G401.6 (cell line): ENCODE data around the gene CCDC197.

Experiments used
- FAIRE-seq: peaks from 2 replicates; lab custom pipeline; 2012; peaks lifted over from hg19 to GRCh38; lab: Jason Lieb, UNC

The CCDC197 gene

DNA sequence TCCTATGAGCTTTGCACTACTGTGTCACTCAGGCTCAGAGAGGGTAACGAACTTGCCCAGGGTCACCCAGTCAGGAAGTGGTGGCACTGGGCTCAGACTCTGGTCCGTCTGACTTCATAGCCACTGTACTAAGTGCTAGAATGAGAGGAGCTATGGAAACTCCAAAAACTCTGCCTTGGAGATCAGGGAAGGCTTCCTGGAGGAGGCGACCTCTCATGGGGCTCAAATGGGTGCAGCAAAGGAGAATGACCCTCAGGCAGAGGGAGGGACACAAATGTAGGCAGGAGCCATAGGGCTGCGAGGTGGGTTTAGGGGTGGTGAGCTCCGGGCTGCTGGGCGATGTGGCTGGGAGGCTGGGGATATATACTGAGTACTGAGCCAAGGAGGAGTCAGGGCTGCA, 3.2 kb downstream of the CCDC197 start:
- FAIRE-seq: no peak

DNA sequence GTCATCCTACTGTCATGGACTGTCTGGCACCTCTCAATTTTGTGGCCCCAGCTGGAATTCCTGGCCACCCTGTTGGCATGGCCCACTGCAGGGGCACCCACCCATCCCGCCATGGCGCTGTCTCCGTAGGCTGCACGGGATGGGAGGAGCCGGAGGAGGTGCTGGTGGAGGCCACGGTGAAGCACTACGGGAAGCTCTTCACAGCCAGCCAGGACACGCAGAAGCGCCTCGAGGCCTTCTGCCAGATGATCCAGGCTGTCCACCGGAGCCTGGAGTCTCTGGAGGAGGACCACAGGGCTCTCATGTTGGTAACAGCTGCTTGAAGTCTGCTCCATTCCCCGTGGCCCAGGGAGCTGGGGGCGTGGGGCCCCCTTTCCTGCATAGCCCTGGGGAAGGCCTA, 3.9 kb downstream of the CCDC197 start:
- no peak for FAIRE-seq

DNA sequence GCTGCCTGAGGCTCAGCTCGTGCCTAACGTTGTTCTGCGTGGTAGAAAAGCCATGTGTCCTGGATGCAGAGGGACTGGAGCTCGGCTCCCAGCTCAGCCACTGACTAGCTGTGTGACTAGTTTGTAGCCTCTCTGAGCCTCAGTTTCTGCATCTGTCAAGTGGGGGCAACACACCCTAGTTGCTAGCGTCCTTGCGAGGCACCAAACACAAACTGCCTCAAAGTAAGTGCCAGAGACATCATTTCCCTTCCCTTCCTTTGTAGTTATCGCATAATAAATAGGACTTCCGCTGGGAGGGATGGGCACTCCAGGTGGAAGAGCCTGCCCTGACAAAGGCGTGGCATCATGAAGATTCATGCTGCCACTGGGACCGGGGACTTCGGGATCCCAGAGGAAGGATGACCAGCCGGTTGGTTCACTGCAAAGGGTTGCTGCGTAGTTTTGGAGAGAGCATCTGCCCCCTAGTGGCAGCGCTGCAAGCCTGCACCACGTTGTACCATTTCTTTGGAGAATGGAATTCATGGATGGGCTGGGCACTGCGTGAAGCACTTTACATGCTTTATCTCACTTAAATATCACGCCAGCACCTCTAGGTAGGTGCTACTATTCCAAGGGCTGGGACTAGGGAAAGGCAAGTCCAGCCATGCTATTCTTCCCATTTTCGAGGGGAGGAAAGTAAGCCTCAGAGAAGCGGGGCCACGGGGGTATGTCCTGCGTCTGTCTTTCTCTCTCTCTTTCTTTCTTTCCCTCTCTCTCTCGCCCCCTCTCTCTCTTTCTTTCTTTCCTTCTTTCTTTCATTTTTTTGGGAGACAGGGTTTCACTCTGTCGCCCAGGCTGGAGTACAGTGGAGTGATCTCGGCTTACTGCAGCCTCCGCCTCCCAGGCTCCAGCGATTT, 4.6 kb downstream of the CCDC197 start:
- no peak for FAIRE-seq

DNA sequence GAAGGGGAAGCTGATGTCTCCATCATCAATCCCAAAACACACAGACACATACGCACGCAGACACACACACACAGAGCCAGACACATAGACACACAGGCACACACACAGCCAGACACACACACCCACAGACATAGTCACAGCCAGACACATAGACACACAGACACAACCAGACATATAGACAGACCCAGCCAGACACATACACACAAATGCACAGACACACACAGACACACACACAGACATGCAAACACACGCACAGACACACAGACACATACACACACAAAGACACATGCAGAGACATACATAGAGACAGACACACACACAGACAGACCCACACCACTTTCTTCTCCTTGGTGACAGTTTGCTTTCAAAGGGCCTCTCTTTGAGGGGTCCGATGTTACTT, 6.3 kb downstream of the CCDC197 start:
- FAIRE-seq: no peak

DNA sequence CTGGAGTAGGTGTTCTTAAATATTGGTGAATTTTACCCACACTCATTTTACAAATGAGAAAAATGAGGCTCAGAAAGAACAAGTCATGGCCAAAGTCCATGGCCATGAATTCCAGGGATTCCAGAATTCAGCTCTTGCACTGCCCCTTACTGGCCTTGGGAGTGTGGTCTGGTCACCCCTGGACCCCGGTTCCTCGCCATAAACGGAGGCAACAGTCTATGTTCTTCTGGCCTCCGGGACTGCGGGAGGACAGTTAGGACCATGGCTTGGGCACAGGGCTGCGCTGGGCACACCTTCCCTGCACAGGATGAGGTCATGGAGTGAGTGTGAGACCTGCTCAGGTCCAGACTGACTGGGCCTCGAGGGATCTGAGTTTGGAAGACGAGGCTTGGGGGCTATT, 6.9 kb downstream of the CCDC197 start:
- no peak for FAIRE-seq

DNA sequence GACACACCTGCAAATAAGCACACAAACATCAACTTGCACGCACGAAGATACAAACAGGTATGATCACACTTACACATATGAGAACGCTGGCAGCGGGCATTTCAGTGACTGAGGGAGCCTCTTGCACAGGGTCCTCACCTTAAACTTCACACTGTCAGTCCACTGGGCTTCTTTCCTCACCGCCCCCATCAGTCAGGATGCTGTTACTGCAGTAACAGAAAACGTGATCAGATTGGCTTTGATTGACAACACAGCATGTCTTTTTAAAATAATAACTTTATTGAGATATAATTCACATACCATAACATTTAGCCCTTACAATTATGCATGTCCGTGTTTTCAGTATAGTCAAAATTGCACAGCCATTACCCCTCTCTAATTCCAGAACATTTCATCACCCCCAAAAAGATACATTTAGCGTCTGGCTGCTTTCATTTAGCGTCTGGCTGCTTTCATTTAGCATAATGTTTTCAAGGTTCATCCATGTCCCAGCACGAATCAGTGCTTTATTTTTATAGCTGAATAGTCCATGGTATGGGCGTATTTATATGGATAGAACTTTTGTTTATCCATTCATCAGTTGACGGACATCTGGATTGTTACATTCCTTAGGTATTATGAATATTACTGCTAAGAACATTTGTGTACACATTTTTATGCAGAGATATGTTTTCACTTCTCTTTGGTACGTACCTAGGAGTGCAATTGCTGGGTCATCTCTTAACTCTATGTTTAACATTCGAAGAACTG, 8.4 kb downstream of the CCDC197 start:
- FAIRE-seq: no peak

DNA sequence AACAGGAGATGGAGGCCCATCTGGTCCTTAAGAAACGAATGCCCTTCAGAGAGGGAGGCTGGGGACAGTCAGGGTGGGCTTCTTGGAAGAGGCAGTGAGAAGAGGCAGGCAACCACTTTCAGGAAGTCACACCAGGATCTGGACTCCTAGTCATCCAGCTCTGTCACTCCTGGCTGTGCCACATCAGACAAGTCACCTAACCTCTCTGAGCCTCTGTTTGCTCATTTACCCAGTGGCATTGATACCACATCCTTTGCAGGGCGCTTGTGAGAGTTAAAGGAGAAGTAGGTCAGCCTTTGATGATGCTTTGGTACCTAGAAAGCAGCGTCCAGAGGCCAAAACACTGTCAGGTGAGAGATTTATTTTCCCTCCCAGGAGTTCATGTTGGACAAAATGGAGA, 11.1 kb downstream of the CCDC197 start:
- no peak for FAIRE-seq

DNA sequence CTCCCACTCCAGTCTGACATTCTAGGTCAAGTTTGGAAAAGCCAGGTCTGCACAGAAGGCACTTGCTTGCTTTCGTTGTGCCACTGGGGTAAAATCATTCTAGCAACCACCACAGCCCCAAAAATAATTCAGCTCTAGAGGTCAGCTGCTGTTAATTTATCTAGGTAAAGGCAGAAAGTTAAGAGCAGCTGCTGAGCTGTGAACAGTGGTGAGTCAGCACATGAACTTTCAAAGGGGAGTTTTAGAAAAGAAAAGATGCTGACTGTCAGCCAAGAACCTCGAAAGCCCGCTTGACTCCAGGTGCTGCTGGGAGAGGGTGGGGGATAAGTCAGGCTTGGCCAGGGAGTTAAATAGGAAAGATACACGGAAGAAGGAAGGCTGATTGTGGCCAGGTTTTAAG, 12.7 kb downstream of the CCDC197 start:
- FAIRE-seq: no peak

DNA sequence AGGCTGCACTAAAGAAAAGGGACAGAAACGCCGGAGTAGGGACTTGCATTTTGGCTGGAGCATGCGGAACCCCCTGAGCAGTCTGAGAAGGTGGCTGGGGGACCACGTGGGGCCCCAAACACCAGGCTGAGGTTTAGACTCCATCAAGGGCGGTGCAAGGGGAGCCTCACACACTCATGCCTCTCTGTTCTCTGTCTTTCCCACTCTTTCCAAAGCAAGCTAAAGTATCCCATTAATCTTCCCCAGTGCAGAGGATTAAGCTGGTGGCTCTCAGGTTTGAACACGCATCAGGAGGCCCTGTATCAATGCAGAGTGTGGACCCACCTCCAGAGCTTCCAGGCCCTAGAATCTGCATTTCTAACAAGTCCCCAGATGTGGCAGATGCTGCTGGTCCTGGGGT, 13.5 kb downstream of the CCDC197 start:
- no peak for FAIRE-seq

DNA sequence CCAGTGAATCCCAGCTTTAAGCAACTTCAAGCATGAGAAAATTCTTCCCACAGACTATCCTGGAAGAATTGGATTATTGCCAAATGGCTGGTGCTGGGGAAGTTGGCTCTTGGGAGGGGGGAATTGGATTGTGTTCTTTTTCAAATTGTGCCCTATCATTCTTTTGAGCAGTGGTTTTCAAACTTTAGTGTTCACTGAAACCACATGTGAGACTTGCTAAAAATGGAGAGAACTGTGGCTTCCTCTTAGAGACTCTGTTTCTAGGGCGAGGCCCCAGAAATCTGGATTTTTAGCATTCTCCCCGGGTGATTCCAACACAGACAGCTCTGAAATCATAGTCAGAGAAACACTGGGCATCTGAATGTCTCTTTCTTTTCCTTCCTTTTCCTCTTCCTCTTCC, 14.7 kb downstream of the CCDC197 start:
- no peak for FAIRE-seq

DNA sequence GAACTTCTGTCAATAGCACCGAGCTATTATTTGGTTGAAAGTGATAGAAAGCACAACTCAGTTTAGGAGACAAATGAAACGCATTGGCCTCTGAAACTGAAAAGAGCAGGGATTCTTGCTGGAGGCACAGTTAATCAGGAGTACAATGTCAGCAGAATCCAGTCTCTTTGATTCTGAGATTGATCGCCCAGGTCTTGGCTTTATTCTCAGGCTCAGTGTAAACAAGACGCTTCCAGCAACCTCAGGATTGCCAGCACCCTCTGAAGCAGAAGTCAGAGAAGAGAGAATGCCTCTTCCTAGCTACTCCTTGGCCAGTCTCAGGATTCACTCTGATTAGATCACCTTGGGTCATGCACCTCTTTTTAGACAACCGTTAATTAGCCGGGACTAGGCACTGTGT, 17.3 kb downstream of the CCDC197 start:
- no peak for FAIRE-seq

DNA sequence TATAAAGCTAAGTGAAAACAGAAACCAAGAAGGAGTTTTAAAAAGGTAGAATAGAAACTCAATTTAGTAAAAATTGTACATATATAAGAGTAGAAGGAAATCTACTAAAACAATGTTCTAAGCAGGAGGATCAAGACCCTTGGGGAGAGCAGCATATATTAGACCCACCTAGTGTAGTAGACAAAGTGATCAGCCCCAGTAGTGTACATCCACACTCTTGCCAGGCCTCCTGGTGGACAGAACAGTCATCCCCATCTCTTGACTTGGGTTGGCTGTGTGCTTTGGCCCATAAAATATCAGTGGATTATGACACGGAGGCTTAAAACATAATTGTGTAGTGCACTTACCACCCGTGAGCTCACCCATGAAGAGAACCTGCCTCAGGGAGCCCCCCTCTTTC, 18.1 kb downstream of the CCDC197 start:
- no peak for FAIRE-seq

DNA sequence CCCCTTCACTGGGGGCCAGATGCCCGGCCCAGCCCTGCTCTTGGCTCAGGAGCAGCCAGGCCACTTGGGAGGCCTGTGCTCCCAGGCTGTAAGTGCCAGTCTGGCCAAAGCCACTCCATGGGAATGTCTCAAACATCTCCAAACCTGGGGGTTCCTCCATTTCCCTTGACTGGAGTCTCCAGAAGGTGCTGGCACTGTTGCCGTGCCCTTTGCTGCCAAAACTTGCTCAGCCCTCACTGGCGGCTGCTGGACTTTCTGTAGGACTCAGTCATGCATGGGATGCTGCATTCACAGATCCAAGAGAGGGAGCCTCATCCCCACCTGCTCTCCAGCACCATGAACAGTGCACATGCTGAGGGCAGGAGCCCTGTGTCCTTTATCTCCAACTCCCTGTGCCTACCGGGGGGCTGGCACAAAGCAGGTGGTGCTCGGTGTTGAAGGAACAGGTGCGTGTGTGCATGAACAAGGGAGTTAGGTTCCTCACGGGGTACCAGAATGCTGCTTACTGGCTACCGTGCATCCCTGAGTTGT, 19.4 kb downstream of the CCDC197 start:
- FAIRE-seq: no peak

DNA sequence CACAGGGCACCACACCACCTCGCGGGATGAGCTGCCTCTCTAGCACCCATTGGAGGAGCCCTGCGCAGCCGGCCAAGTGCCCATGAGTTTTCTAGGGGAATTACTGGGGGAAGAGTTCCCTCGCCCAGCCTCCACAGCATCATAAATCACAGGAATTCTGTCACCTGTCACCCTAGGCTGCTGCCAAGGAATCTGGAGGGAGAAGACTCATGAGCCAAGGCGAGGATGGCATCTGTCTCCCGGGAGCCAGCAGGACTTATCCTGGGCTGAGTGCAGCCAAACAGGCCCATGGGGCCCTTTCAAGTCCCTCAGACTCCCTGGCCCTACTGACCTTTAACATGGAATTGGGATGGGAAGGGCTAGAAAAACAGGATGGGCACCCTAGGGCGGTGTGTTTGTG, 21.2 kb downstream of the CCDC197 start:
- FAIRE-seq: no peak

DNA sequence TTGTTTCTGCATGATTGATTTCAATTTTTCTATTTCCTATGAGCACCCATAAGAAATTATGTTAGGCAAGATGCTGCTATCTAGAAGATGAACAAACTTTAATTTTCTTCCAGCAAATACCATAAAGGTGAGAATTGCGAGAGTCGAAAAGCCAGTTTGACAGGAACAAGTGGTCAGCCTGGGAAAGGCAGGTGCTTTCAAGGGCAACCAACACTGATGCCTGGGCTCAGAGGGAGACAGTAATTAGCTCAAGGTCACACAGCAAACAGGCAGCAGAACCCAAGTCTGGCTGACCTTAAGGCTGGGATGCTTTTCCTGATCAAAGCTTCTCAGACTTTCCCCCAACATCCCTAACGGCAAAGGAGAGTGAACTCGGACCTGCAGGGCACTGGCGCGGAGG, 22.2 kb downstream of the CCDC197 start:
- FAIRE-seq: no peak

DNA sequence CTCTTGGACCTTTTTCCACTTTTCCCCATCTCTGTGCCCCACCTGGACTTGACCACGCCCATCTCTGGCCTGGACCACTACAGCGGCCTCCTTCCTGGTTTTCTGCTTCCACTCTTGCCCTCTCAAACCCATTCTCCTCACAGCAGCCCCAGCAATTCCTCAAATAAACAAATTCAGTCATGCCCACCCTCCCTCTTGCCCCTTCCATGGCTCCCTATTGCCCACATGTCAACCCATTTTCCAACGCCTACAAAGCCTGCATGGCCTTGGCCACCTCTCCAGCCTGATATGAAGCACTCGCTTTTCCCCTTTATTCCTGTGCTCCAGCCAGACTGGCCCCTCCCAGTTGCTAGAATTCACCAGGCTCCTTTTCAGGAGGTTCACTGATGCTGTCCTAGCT, 23.2 kb downstream of the CCDC197 start:
- FAIRE-seq: no peak

DNA sequence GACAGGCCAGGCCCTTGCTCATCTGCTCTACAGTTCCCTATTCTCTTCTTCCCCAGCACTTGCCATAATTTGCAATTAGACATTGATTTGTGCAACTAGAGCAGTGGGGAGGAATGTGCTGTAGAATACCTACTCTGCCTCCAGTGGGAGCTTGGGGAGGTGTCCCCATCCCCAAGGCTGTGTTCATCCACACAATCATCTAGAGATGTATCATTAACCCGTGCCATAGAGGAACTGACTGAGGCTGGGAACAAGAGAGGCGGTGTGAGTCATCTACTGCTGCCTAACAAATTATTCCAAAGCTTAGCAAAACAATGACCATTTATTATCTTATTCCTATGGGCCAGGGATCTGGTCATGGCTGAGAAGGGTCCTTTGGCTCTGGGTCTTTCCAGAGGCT, 23.9 kb downstream of the CCDC197 start:
- no peak for FAIRE-seq

DNA sequence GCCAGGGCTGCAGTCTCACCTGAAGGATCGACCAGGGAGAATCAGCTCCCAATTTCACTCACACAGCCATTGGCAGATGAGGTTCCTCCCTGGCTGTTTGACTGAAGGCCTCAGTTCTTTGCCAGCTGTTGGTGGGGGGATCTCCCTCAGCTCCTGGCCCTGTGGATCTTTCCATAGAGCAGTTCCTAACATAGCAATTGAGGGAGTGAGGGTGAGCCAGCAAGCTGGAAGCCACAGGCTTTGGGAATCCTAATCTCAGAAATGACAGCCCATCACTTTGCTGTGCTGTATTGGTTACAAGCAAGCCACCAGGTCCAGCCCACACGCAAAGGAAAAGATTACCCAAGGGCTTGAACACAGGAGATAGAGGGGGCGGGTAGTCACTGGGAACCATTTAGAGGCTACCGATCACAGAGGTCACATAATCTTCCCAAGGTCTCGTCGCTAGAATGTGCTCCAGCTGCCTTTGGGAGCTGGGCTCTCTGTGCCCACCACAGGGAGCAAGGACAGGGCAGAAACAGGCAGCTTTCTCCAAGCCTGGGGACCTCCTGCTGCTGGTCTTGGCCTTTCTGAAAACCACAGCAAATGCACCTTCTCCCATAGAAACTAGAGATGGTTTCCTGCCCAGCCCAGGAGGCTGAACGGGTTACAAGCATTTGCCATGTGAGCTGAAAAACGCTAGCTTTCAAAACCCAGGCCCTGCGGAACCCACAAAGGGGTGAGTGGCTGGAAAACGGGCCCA, 24.5 kb downstream of the CCDC197 start:
- no peak for FAIRE-seq

DNA sequence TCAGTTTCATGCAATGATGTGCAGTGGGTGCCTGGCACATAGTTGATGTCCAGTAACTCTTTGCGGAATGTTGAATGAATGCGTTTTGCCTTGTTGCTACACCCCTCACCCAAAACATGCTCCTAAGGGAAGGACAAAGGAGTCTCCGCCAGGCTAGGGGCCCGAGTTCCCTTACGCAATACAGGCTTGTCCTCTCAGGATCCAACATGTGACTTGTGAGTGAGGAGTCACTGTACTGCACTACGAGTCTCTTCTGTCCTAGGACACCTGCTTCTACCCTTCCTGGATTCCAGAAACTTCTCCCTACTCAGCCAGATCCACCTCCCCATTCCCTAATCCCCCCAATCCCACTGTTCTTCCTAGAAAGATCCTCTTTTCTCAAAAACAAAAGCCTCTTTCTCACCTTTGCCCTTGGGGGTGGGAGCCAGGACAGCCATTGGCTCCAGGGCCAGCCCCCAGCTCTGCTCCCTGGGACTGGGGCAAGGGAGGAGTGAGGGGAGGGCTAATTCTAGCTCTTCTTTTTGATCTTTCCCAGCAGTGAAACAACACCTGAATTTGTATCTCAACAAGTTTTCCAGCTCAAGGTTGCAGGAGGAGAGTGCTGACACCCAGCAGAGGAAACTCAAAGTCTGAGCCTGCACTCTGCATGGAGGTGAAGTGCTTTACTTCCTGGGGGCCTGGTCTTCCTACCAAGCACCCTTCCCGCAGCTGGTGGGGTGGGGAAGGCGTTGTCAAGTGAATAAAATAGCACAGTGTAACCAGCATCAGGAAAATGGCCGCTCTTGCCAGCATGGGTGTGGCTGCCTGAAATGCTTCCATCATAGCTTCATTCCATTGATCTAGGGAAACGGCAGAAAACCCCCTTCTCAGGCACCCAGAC, 25.7 kb downstream of the CCDC197 start:
- FAIRE-seq: no peak

DNA sequence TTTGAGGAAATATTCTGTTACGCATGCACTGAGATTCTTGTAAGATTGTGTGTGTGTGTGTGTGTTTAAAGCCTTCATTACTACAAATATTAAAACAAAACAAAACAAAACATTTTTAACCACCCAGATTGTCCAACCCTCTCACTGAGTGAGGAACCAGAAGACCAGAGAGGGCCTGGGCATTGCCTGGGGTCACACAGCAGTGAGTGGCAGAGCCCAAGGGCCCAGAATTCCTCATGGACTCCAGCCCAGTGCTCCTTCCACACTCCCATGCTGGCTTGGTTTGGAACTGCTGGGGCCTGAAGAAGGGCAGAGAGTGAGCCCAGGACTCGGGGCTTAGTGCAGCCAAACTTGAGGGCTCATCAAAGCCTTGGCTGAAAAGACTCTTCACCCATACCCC, 27.4 kb downstream of the CCDC197 start:
- no peak for FAIRE-seq

DNA sequence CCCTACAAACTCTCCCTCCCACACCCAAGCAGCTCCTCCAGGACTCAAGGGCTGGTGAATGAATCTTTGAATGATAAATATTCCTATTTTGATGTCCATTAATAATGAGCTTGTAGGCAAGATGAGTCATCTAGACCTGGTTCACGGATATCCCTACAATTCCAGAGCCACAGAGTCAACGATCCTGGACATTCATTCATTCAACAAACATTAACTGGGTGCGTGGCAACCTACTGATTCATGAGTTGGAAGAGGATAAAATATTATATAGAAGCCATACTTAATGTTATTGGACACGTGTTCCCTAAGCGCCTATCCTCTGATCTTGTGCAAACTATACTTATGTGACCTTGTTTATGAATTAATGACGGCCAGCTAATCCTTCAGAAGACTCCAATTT, 28.6 kb downstream of the CCDC197 start:
- FAIRE-seq: no peak
